SK-N-SH treated with all-trans-retinoic acid at 6 μM for 48 hours (cell line): ENCODE data around the gene VPS9D1.

Experiments
- ATAC-seq: fragments of 200-7000 bp; cut with Tn5 transposase; 3 replicates; pipeline ENCODE4 v1.9.1; 2020; ENCODE audit warnings: mild to moderate bottlenecking, moderate library complexity
- ARNTL ChIP-seq: fragments of 450-650 bp; formaldehyde crosslinking; IDR thresholded peaks from 2 replicates; pipeline ENCODE4 v1.5.0; 2020; ENCODE audit warnings: low read depth, mild to moderate bottlenecking, moderate library complexity, borderline replicate concordance
- BACH2 ChIP-seq: fragments of 250-450 bp; sonication (Bioruptor Pico); IDR thresholded peaks from 2 replicates; pipeline ENCODE4 v1.9.0; 2021; ENCODE audit warnings: mild to moderate bottlenecking, borderline replicate concordance
- CSDC2 ChIP-seq: fragments of 250-450 bp; sonication (Bioruptor Pico); IDR thresholded peaks from 2 replicates; pipeline ENCODE4 v1.5.0; 2020; ENCODE audit warnings: mild to moderate bottlenecking, moderate library complexity
- ESRRG ChIP-seq: fragments of 250-450 bp; sonication (Bioruptor Pico); IDR thresholded peaks from 2 replicates; pipeline ENCODE4 v1.6.1; 2021; ENCODE audit warnings: mild to moderate bottlenecking
- ISL1 ChIP-seq: fragments of 250-450 bp; sonication (Bioruptor Pico); IDR thresholded peaks from 2 replicates; pipeline ENCODE4 v2.1.2; 2022; ENCODE audit warnings: mild to moderate bottlenecking, moderate library complexity
- OSR1 ChIP-seq: fragments of 250-450 bp; sonication (Bioruptor Pico); IDR thresholded peaks from 2 replicates; pipeline ENCODE4 v1.8.0; 2022; ENCODE audit warnings: moderate library complexity, mild to moderate bottlenecking, inconsistent platforms
- PATZ1 ChIP-seq: fragments of 250-450 bp; sonication (Bioruptor Pico); IDR thresholded peaks from 2 replicates; pipeline ENCODE4 v1.8.0; 2020; ENCODE audit warnings: mild to moderate bottlenecking, moderate library complexity, borderline replicate concordance
- PPARA ChIP-seq: fragments of 250-450 bp; sonication (Bioruptor Pico); IDR thresholded peaks from 2 replicates; pipeline ENCODE4 v1.5.0; 2020; ENCODE audit warnings: mild to moderate bottlenecking, borderline replicate concordance
- RARB ChIP-seq: fragments of 250-450 bp; sonication (Bioruptor Pico); IDR thresholded peaks from 2 replicates; pipeline ENCODE4 v1.8.0; 2021; ENCODE audit warnings: mild to moderate bottlenecking, moderate library complexity
- TOX ChIP-seq: fragments of 250-450 bp; sonication (Bioruptor Pico); IDR thresholded peaks from 2 replicates; pipeline ENCODE4 v1.8.0; 2021; ENCODE audit warnings: mild to moderate bottlenecking, moderate library complexity, borderline replicate concordance
- ZC3H10 ChIP-seq: fragments of 250-450 bp; sonication (Bioruptor Pico); IDR thresholded peaks from 2 replicates; pipeline ENCODE4 v1.5.1; 2021; ENCODE audit warnings: mild to moderate bottlenecking, moderate library complexity
- ZFP3 ChIP-seq: fragments of 250-450 bp; sonication (Bioruptor Pico); IDR thresholded peaks from 2 replicates; pipeline ENCODE4 v1.5.0; 2020; ENCODE audit warnings: mild to moderate bottlenecking, moderate library complexity
- ZFP30 ChIP-seq: fragments of 450-650 bp; formaldehyde crosslinking; IDR thresholded peaks from 2 replicates; pipeline ENCODE4 v1.5.0; 2022; ENCODE audit warnings: mild to moderate bottlenecking, moderate library complexity
- ZNF565 ChIP-seq: fragments of 450-650 bp; formaldehyde crosslinking; conservative IDR thresholded peaks from 2 replicates; pipeline ENCODE4 v1.5.0; 2020; ENCODE audit warnings: low read depth, mild to moderate bottlenecking, moderate library complexity
- ZNF70 ChIP-seq: fragments of 450-650 bp; formaldehyde crosslinking; IDR thresholded peaks from 2 replicates; pipeline ENCODE4 v1.5.0; 2020; ENCODE audit warnings: mild to moderate bottlenecking, moderate library complexity
- ZNF8 ChIP-seq: fragments of 450-650 bp; formaldehyde crosslinking; IDR thresholded peaks from 2 replicates; pipeline ENCODE4 v1.5.0; 2020; ENCODE audit warnings: mild to moderate bottlenecking, moderate library complexity
- TF ChIP-seq, protein P1 (sequence below): fragments of 250-450 bp; sonication (Bioruptor Pico); IDR thresholded peaks from 2 replicates; pipeline ENCODE4 v1.5.0; 2020; ENCODE audit warnings: mild to moderate bottlenecking, moderate library complexity
- TF ChIP-seq, protein P2 (sequence below): fragments of 250-450 bp; sonication (Bioruptor Pico); IDR thresholded peaks from 2 replicates; pipeline ENCODE4 v1.5.1; 2021; ENCODE audit warnings: mild to moderate bottlenecking, moderate library complexity
- TF ChIP-seq, protein P3 (sequence below): fragments of 250-450 bp; sonication (Bioruptor Pico); IDR thresholded peaks from 2 replicates; pipeline ENCODE4 v1.5.1; 2020; ENCODE audit warnings: low read depth, mild to moderate bottlenecking, moderate library complexity

The VPS9D1 gene

GRCh38 chr16:89688395-89688794 lies 32.3 kb downstream of the VPS9D1 start:
- ATAC-seq = no peak
- no peak for TF ChIP-seq PPARA (CRISPR knock-in tag)
- TF ChIP-seq ISL1 (CRISPR knock-in tag) = no peak
- no peak for TF ChIP-seq ARNTL
- no peak for TF ChIP-seq ZNF565 (CRISPR knock-in tag)
- TF ChIP-seq, protein P1, sequence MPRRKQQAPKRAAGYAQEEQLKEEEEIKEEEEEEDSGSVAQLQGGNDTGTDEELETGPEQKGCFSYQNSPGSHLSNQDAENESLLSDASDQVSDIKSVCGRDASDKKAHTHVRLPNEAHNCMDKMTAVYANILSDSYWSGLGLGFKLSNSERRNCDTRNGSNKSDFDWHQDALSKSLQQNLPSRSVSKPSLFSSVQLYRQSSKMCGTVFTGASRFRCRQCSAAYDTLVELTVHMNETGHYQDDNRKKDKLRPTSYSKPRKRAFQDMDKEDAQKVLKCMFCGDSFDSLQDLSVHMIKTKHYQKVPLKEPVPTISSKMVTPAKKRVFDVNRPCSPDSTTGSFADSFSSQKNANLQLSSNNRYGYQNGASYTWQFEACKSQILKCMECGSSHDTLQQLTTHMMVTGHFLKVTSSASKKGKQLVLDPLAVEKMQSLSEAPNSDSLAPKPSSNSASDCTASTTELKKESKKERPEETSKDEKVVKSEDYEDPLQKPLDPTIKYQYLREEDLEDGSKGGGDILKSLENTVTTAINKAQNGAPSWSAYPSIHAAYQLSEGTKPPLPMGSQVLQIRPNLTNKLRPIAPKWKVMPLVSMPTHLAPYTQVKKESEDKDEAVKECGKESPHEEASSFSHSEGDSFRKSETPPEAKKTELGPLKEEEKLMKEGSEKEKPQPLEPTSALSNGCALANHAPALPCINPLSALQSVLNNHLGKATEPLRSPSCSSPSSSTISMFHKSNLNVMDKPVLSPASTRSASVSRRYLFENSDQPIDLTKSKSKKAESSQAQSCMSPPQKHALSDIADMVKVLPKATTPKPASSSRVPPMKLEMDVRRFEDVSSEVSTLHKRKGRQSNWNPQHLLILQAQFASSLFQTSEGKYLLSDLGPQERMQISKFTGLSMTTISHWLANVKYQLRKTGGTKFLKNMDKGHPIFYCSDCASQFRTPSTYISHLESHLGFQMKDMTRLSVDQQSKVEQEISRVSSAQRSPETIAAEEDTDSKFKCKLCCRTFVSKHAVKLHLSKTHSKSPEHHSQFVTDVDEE (CRISPR knock-in tag) = no peak
- no peak for TF ChIP-seq ZFP3 (CRISPR knock-in tag)
- no peak for TF ChIP-seq ESRRG
- no peak for TF ChIP-seq BACH2 (CRISPR knock-in tag)
- TF ChIP-seq ZNF8 = no peak
- TF ChIP-seq RARB (CRISPR knock-in tag) = no peak
- TF ChIP-seq ZNF70 = no peak
- TF ChIP-seq ZC3H10 = no peak
- TF ChIP-seq, protein P2, sequence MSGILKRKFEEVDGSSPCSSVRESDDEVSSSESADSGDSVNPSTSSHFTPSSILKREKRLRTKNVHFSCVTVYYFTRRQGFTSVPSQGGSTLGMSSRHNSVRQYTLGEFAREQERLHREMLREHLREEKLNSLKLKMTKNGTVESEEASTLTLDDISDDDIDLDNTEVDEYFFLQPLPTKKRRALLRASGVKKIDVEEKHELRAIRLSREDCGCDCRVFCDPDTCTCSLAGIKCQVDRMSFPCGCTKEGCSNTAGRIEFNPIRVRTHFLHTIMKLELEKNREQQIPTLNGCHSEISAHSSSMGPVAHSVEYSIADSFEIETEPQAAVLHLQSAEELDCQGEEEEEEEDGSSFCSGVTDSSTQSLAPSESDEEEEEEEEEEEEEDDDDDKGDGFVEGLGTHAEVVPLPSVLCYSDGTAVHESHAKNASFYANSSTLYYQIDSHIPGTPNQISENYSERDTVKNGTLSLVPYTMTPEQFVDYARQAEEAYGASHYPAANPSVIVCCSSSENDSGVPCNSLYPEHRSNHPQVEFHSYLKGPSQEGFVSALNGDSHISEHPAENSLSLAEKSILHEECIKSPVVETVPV (CRISPR knock-in tag) = no peak
- TF ChIP-seq PATZ1 (CRISPR knock-in tag) = no peak
- TF ChIP-seq, all 23 proteins: peak for 0

- peak; percentile 65 for ATAC-seq
- TF ChIP-seq ZFP3 (CRISPR knock-in tag) (no peak), TOX (no peak)
Measured at GRCh38 chr16:89687092-89687940, 33.4 kb downstream of the VPS9D1 start.

DNA sequence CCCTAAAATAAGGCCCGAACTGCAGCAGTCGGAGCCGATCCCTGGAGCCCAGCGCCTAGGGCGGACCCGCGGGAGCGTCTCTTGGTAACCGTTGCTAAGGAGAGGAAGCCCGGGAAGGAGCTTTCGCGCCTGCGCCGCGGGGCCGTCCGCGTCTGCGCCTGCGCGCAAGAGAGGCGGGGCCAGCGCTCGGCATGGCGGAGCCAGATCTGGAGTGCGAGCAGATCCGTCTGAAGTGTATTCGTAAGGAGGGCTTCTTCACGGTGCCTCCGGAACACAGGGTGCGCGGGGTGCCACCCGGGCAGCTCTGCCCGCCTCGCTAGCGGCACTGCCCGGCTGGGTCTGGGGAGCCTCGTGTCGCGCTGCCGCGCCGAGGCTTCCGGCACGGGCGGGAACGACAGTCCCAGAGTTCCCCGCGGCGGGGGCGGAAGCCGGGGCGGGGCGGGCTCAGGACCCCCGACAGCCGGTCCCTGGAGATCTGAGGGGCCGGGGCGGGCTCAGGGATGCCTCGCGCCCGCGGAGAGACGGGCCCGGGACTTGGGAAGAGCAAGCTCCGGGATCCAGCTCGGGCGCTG lies 34.1 kb downstream of the VPS9D1 start, which contains the start of gene CDK10:
Gene CDK10, plus strand, starts transcription at position 170 of the 572 bp plus-strand sequence. Its CDS starts 22 bp downstream, at position 192.
- ATAC-seq = peak; percentile 89
- TF ChIP-seq RARB (CRISPR knock-in tag) (no peak), ZFP3 (CRISPR knock-in tag) (no peak), CSDC2 (CRISPR knock-in tag) (no peak)
- TF ChIP-seq, protein P1 (CRISPR knock-in tag) = no peak

DNA sequence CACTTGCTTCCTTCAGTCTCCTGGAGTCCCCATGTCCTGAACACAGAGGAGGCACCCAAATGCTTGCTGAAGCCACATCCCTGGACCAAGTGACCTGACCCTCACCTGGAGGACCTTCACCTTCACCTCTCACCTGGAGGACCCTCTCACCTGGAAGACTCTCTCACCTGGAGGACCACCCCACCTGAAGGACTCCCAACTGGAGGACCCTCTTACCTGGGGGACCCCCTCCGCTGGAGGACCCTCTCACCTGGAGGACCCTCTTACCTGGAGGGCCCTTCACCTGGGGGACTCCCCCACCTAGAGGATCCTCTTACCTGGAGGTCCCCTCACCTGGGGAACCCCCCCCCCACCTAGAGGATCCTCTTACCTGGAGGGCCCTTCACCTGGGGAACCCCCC lies 34.8 kb downstream of the VPS9D1 start:
- no peak for ATAC-seq
- TF ChIP-seq, protein P2 (CRISPR knock-in tag) = no peak
- TF ChIP-seq OSR1 (CRISPR knock-in tag) = no peak
- TF ChIP-seq ESRRG = no peak
- TF ChIP-seq BACH2 (CRISPR knock-in tag) = no peak
- no peak for TF ChIP-seq CSDC2 (CRISPR knock-in tag)
- TF ChIP-seq PATZ1 (CRISPR knock-in tag) = no peak
- no peak for TF ChIP-seq ZFP3 (CRISPR knock-in tag)
- TF ChIP-seq, protein P3, sequence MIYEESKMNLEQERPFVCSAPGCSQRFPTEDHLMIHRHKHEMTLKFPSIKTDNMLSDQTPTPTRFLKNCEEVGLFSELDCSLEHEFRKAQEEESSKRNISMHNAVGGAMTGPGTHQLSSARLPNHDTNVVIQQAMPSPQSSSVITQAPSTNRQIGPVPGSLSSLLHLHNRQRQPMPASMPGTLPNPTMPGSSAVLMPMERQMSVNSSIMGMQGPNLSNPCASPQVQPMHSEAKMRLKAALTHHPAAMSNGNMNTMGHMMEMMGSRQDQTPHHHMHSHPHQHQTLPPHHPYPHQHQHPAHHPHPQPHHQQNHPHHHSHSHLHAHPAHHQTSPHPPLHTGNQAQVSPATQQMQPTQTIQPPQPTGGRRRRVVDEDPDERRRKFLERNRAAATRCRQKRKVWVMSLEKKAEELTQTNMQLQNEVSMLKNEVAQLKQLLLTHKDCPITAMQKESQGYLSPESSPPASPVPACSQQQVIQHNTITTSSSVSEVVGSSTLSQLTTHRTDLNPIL (CRISPR knock-in tag) = no peak
- no peak for TF ChIP-seq ZNF8
- TF ChIP-seq ISL1 (CRISPR knock-in tag) = no peak
- no peak for TF ChIP-seq ZFP30
